ENCODE data around the gene OVAAL. TPM values are rescaled to one million over a fixed set of nuclear protein-coding genes. Genes with fewer than 3 reads are reported as not detected.

Gene OVAAL
- total and polyA plus RNA-seq, 2 of the 8 experiments (the other 6 are each of a cell fraction or from before 2014, with no cell fraction given) = not detected

- TF ChIP-seq GABPA (IDR thresholded peaks at IDR 0.05; ENCODE audit: borderline replicate concordance, insufficient read depth, low read length) (no peak), YY1 (IDR thresholded peaks at IDR 0.05; ENCODE audit: low read depth, low read length) (no peak), TBP (IDR thresholded peaks at IDR 0.05; ENCODE audit: low read depth, low read length) (no peak), SUZ12 (IDR thresholded peaks at IDR 0.05; ENCODE audit: low read length) (no peak), MAFK (IDR thresholded peaks at IDR 0.05; ENCODE audit: low read depth, low read length) (no peak)
Measured at GRCh38 chr1:180571060-180571831, 12.5 kb downstream of the OVAAL start (continued).
